CD4-positive, alpha-beta T cell treated with Interleukin-17A for 4 hours (primary cell): ENCODE data around the gene C1RL.

ENCODE experiments used
- DNase-seq: peaks from one replicate; pipeline ENCODE4 v3.0.0-alpha.2; 2020; ENCODE audit warnings: mixed read lengths

The C1RL gene, protein sequence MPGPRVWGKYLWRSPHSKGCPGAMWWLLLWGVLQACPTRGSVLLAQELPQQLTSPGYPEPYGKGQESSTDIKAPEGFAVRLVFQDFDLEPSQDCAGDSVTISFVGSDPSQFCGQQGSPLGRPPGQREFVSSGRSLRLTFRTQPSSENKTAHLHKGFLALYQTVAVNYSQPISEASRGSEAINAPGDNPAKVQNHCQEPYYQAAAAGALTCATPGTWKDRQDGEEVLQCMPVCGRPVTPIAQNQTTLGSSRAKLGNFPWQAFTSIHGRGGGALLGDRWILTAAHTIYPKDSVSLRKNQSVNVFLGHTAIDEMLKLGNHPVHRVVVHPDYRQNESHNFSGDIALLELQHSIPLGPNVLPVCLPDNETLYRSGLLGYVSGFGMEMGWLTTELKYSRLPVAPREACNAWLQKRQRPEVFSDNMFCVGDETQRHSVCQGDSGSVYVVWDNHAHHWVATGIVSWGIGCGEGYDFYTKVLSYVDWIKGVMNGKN

GRCh38 chr12:7108796-7109571, at the start of gene C1RL:
Gene C1RL, minus strand, starts transcription at chr12:7109214. Its CDS starts 34 bp downstream, at chr12:7109180.
- DNase-seq = peak; percentile 84

DNA sequence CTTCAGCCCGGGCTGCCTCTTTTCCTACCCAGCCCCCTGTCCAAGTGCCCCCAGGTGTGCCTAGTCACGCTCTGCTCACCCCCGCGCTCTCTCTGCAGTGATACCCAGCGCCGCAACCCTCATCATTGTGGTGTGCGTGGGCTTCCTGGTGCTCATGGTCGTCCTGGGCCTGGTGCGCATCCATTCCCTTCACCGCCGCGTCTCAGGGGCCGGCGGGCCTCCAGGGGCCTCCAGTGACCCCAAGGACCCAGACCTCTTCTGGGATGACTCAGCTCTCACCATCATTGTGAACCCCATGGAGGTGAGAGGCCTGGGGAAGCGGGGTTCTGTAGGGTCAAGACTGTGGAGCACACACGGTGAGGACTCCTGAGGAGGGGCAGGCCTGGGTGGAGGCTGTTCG, 48.4 kb upstream of the C1RL start:
- no peak for DNase-seq

- DNase-seq = no peak
Observed at GRCh38 chr12:7156259-7157197, 47.5 kb upstream of the C1RL start.

DNA sequence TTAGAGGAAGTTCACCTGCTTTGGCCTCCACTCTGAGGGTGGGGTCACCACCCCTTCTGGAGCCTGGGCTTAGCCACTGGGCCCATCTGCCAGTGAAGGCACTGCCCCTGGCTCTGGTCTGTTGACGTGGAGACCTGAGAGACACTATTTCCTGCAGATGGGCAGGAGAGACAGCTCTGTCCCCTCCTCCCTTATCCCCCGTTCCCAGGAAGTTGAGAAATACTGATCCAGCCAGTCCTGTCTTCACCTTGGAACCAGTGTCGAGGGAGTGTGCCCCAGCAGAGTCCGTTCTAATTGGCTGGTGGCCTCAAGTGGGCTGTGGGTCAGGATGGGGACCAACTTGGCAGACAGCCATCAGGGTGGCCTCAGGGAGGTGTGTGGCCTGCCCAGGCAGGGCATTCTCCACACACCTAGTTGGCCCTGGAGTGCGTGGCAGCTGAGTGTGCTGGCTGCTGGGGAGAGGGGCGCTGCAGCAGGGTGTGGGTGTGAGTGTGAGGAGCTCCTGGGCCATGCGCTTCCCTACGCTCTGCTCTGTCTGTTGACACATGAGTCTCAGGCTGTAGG, 46.5 kb upstream of the C1RL start:
- no peak for DNase-seq

GRCh38 chr12:7154901-7155470, 46.0 kb upstream of the C1RL start:
- no peak for DNase-seq

- DNase-seq = no peak
Observed at GRCh38 chr12:7154042-7154441, 45.0 kb upstream of the C1RL start.

DNA sequence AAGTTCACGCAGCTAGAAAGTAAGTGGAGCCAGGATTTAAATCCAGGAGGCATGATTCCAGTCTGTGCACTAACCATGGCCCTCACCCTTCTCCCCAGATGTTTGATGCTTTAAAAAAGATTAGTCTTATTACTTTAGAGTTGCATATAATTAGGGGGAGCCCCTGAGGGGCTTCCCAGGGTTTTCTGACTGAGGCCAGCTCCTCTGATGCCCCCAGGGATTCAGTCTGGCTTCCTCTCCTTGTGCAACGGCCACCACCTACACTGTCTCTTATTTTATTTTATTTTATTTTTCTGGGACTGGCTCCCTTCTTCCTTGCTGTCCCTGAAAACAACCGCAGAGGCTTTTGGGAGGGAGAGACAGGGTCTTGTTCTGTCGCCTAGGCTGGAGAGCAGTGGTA, 43.8 kb upstream of the C1RL start:
- DNase-seq = no peak

GRCh38 chr12:7151532-7151931, 42.5 kb upstream of the C1RL start:
- no peak for DNase-seq

DNA sequence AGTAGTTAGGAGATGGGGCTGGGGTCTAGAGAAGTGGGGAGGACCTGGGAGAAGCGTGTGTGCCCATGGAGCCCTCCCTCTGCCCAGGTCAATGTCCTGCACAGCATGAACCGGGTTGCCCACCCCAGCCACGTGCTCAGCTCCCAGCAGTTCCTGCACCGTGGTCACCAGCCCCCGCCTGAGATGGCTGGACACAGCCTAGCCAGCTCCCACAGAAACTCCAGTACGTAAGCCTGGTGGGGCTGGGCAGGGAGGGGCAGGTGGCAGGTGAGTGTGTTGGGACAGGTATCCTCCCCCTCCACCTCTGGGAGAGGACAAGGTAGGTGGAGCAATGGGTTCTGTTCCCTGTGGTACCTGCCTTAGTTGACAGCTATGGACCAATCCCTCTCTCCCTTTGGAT, 41.8 kb upstream of the C1RL start:
- DNase-seq = no peak

GRCh38 chr12:7150356-7150755, 41.3 kb upstream of the C1RL start:
- no peak for DNase-seq

DNA sequence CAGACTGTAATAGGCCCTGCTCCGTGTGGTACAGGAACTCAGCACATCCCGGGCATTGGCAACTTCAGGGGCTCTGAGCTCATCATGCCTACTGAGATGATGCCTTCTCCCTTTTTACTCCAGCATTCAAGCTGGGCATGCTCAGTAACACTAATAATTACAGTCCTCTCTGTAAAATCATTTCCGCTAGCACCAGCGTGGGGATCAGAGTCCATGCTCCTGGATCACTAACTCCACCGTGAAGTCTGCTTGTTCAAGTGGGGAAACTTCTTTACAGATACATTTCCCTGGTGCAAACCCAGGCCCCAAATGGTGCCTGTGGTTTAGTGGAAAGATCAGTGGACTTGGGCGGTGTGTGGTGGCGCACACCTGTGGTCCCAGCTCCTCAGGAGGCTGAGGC, 37.9 kb upstream of the C1RL start:
- DNase-seq = no peak

DNA sequence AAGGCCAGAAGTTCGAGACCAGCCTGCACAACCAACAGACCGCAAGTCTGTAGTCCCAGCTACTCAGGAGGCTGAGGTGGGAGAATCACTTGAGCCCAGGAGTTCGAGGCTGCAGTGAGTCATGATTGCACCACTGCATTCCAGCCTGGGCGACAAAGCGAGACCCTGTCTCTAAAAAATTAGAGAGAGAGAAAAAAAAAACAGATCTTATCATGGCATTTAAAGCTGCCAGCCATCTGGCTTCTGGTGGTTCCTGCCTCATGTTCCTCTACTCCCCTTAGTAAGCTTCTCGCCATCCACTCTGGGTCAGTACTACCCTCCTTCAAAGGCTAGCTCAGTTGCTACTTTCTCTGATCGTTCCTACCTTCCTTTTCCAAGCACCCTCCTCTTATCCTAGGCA, 37.2 kb upstream of the C1RL start:
- DNase-seq = no peak

DNA sequence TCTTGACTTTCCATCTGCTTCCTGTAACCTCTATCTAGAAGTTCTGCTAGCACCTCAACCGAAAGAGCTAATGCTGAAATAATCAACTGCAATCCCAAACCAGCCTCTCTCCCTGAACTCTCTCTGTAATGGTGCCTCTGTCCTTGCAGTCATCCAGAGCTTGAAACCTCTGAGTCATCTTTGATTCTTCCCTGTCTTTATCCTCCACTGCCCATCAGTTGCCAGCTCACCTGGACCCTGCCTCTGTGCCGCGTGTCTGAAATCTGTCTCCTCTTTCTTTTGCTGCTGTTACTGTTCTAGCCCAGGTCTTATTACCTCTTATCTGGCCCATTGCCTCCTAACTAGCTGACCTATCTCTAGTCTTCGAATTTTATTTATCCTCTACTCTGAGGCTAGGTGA, 36.7 kb upstream of the C1RL start:
- DNase-seq = no peak

DNA sequence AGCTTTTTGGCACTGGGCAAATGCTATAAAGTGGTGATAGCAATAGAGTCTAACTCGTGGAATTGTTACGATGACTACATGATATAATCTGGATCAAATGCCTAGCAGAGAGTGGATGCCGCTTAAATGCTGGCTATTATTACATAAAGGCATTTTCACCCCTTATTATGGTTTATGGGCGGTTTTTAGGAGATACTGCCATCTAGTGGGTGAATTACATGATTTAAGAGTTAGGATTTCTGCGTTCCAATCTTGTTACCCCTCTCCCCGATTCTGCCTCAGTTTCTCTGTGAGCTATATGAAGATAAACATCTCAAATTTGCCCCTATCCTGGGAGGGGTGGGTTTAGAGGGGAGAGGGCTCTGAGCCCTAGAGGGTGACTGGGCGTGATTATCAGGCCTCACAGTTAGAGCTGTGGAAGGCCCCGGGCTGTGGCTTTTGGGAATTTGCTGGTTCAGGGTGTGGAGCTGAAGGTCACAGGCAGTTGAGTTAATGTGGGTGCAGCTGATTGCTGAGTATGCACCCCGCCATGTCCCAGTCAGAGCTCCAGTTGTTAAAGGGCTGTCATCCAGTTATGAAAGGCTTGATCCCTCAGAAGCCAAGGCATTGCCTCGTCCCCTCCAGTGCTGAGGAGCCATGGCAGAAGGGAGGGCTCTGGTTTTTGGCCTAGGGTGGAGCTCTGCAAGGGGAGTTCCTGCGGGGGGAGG, 35.6 kb upstream of the C1RL start:
- DNase-seq = no peak

DNA sequence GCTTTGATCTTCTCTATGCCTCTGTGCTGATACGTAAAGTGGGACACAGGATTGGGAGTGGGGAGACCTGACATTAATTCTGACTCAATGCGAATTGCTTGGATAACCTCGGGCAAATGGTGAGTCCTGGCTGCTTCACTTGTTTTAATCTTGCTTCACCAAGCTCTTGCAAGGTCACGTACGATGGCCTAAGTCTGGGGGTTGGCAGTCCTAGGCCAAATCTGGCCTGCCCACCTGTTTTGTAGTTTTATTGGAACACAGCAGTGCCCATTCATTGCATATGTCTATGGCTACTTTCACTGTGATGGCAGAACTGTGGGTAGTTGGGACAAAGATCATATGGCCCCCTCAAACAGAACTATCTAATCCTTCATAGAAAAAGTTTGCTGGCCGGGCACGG, 34.5 kb upstream of the C1RL start:
- no peak for DNase-seq

DNA sequence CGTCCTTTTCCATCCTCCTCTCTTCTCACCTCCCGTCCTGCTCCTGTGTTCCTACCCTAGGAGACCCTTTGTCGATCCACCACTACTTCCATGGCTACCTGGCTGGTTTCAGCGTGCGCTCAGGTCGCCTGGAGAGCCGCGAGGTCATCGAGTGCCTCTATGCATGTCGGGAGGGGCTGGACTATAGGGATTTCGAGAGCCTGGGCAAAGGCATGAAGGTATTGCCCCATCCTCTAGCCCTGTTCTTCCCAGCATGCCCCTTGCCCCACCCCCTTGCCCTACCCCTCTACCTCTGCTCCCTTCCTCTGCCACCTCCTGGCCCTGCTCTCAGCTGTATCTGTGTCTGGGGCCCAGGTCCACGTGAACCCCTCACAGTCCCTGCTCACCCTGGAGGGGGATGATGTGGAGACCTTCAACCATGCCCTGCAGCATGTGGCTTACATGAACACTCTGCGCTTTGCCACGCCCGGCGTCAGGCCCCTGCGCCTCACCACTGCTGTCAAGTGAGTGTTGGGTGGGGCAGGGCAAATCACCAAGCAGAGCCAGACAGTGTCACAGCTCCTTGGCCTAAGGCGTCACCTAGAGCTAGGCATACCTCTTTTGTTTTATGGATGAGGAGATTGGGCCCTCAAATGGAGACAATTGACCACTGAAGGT, 33.9 kb upstream of the C1RL start:
- DNase-seq = no peak

DNA sequence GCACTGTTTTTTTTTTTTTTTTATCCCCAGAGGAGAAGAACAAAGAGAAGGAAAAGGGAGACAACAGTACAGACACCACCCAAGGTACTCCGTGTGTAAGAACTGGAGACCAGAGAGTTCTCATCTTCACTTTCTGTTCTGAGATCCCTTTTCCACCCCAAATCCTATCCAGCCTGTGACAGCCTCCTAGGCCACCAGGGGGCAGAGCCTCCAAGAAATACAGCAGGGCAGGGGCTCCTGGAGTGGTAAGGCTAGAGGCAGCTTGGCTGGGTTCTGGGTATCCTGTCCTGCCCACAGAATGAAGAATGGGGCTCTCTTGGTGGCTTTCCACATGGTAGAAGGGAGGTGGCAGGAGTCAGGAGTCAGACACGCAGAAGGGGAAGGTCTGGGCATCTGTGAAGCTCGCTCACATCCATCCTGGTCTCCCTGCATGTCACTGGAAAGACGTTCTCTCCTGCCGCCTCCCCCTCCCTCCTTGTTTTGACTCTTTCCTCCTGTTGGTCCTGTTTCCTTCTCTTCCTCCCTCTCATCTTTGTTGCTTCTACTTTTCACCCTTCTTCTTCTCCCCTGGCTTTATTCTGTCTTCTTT, 33.1 kb upstream of the C1RL start:
- peak; percentile 69 for DNase-seq

- DNase-seq = no peak
Observed at GRCh38 chr12:7141351-7142005, 32.5 kb upstream of the C1RL start.

DNA sequence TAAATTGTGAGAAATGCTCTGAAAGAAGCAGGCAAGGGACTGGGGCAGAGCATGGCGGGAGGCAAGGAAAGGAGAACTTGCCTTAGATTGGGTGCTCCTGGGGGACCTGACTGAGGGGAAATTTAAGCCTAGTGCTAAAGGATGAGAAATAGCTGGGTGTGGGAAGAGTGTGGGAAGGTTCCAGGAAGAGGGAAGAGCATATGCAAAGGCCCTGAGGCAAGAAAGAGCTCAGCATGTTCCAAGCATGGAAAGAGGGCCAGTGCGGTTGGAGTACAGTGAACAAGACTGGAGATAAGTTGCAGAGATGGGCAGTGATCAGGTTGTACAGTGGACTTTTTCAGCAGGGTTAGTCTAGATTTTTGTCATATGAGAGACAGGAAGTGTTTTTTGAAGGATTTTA, 30.2 kb upstream of the C1RL start:
- DNase-seq = no peak

GRCh38 chr12:7137908-7138307, 28.9 kb upstream of the C1RL start:
- DNase-seq = no peak
